ENCODE results near the gene CD81.

DNA sequence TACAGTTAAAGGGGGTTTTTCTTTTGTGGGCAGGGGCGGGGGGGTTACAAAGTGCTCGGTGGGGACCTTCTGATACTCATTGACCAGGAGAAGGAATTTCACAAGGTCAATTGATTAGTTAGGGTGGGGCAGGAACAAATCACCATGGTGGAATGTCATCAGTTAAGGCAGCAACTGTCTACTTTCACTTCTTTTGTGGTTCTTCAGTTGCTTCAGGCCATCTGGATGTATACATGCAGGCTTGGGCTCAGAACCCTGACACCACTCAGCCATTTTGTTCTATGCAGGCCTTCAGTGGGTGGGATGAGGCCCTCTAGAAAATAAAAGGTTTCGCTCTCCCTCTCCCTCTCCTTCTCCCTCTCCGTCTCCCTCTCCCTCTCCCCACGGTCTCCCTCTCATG is 45.7 kb upstream of the CD81 start:
- TF ChIP-seq, protein P1, sequence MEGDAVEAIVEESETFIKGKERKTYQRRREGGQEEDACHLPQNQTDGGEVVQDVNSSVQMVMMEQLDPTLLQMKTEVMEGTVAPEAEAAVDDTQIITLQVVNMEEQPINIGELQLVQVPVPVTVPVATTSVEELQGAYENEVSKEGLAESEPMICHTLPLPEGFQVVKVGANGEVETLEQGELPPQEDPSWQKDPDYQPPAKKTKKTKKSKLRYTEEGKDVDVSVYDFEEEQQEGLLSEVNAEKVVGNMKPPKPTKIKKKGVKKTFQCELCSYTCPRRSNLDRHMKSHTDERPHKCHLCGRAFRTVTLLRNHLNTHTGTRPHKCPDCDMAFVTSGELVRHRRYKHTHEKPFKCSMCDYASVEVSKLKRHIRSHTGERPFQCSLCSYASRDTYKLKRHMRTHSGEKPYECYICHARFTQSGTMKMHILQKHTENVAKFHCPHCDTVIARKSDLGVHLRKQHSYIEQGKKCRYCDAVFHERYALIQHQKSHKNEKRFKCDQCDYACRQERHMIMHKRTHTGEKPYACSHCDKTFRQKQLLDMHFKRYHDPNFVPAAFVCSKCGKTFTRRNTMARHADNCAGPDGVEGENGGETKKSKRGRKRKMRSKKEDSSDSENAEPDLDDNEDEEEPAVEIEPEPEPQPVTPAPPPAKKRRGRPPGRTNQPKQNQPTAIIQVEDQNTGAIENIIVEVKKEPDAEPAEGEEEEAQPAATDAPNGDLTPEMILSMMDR (conservative IDR thresholded peaks at IDR 0.05; ENCODE audit: low read depth, low read length): no peak
- TF ChIP-seq EZH2 (IDR thresholded peaks at IDR 0.05; ENCODE audit: borderline replicate concordance, low read depth, low read length, poor library complexity, severe bottlenecking): no peak

Data from A673 (cell line).